CD4-positive, CD25-positive, alpha-beta regulatory T cell (primary cell): Measurements from ENCODE around the gene CHST11. TPM values are rescaled to one million over a fixed set of nuclear protein-coding genes. Genes with fewer than 3 reads are reported as not detected.

Source experiments
- ATAC-seq, 2 donors: fragments of 150-1000 bp; cut with Tn5 transposase; one replicate each; pipeline ENCODE4 v1.10.0; 2021; ENCODE audit warnings: low read depth in 2 of 2, moderate number of reproducible peaks in 2 of 2, moderate library complexity in 1 of 2
- DNase-seq, 3 donors: peaks; one replicate each; pipeline versions ENCODE4 v3.0.0 to v3.0.0-alpha.2; 2012 to 2022; ENCODE audit warnings: mixed read lengths in 1 of 3
- H3K27ac ChIP-seq: one replicate; pipeline ENCODE4 v1.7.0; 2013; ENCODE audit warnings: mild to moderate bottlenecking, low read length; ENCODE audit not compliant: insufficient read depth, poor library complexity, severe bottlenecking
- H3K27me3 ChIP-seq: one replicate; pipeline ENCODE4 v1.7.0; 2013; ENCODE audit warnings: low read length; ENCODE audit not compliant: control insufficient read depth, insufficient read depth
- H3K36me3 ChIP-seq: one replicate; pipeline ENCODE4 v1.7.0; 2013; ENCODE audit warnings: mild to moderate bottlenecking, low read length, moderate library complexity; ENCODE audit not compliant: control insufficient read depth, insufficient read depth
- H3K4me1 ChIP-seq: 2 replicates; pipeline ENCODE4 v1.7.0; 2013; ENCODE audit warnings: mild to moderate bottlenecking, low read length; ENCODE audit not compliant: insufficient read depth, control insufficient read depth, poor library complexity, severe bottlenecking
- H3K4me3 ChIP-seq: one replicate; pipeline ENCODE4 v1.7.0; 2013; ENCODE audit warnings: low read depth, mild to moderate bottlenecking, low read length, moderate library complexity
- H3K9me3 ChIP-seq, 2 experiments: 1 replicate in 1 of 2; 2 replicates in 1 of 2; pipeline ENCODE4 v1.7.0; 2013; ENCODE audit warnings: low read length in 2 of 2, mild to moderate bottlenecking in 1 of 2, moderate library complexity in 1 of 2; ENCODE audit not compliant: control insufficient read depth in 2 of 2
- H3K27ac Mint-ChIP-seq, 3 donors: one replicate each; pipeline ENCODE4 v1.8.0; 2020 to 2022; ENCODE audit warnings: mild to moderate bottlenecking in 3 of 3, mixed read lengths in 3 of 3, moderate library complexity in 2 of 3
- H3K27me3 Mint-ChIP-seq: one replicate; pipeline ENCODE4 v1.8.0; 2022; ENCODE audit warnings: mild to moderate bottlenecking, mixed read lengths
- H3K36me3 Mint-ChIP-seq: one replicate; pipeline ENCODE4 v1.8.0; 2020; ENCODE audit warnings: mixed read lengths
- H3K4me1 Mint-ChIP-seq, 4 donors: one replicate each; pipeline ENCODE4 v1.8.0; 2020 to 2022; ENCODE audit warnings: mixed read lengths in 4 of 4, mild to moderate bottlenecking in 1 of 4
- H3K4me3 Mint-ChIP-seq, 4 donors: one replicate each; pipeline ENCODE4 v1.8.0; 2020 to 2022; ENCODE audit warnings: mild to moderate bottlenecking in 4 of 4, mixed read lengths in 4 of 4, moderate library complexity in 3 of 4
- H3K9me3 Mint-ChIP-seq, 7 donors: one replicate each; pipeline ENCODE4 v1.8.0; 2020 to 2022; ENCODE audit warnings: mixed read lengths in 7 of 7, mild to moderate bottlenecking in 3 of 7, moderate library complexity in 2 of 7
- polyA plus RNA-seq, 4 donors: library from polyadenylated mRNA; unstranded; fragments of 300-500 nt; fragmentation: Illumina TruSeq; gene quantifications; one replicate each; pipeline ENCODE4 v1.2.3, GENCODE V29; 2021
- total RNA-seq: library from RNA; stranded (reverse); gene quantifications from one replicate; pipeline ENCODE4 v1.2.3, GENCODE V29; 2022

Gene CHST11
- total and polyA plus RNA-seq, 5 donors from 2014 or later: 70.2 to 192 (median 105) TPM

- H3K27ac Mint-ChIP-seq: peak overlapping the region in 1 of 3 donors; percentile 38
- H3K4me3 Mint-ChIP-seq: peak overlapping the region; percentile 2 to 62 (median 27)
- no peaks in the 10 kb centered on the region for H3K9me3 ChIP-seq
- no peaks in the 10 kb centered on the region for H3K36me3 ChIP-seq
- H3K36me3 Mint-ChIP-seq: peaks cover 4% of the 10 kb centered on the region
- peak overlapping the region; percentile 79 for H3K27ac ChIP-seq
- H3K4me3 ChIP-seq: no peak overlapping the region
- H3K27me3 ChIP-seq: no peaks in the 10 kb centered on the region
- H3K4me1 Mint-ChIP-seq: peaks cover 50 to 100% (median 80%) of the 10 kb centered on the region in 4 donors
- DNase-seq (peak in 1 of 3 donors; percentile 22), ATAC-seq (no peak)
- H3K27me3 Mint-ChIP-seq: no peaks in the 10 kb centered on the region
- no peaks in the 10 kb centered on the region for H3K9me3 Mint-ChIP-seq
- peaks cover 70% of the 10 kb centered on the region for H3K4me1 ChIP-seq
Measured at GRCh38 chr12:104681012-104681690, 224.4 kb downstream of the CHST11 start.

GRCh38 chr12:104682790-104683279 is 226.1 kb downstream of the CHST11 start:
- Mint-ChIP-seq H3K27ac (peak overlapping the region; percentile 46 to 88 (median 59)), H3K27me3 (no peaks in the 10 kb centered on the region), H3K4me1 (peaks cover 49 to 100% (median 82%) of the 10 kb centered on the region in 4 donors), H3K4me3 (peak overlapping the region; percentile 39 to 69 (median 64)), H3K9me3 (no peaks in the 10 kb centered on the region), H3K36me3 (peaks cover 4% of the 10 kb centered on the region)
- Histone ChIP-seq H3K4me3 (peak overlapping the region; percentile 75), H3K27me3 (no peaks in the 10 kb centered on the region), H3K9me3 (no peaks in the 10 kb centered on the region), H3K4me1 (peaks cover 72% of the 10 kb centered on the region), H3K27ac (peak overlapping the region; percentile 79), H3K36me3 (no peaks in the 10 kb centered on the region)
- ATAC-seq (peak; percentile 69 to 74), DNase-seq (peak; percentile 64 to 91 (median 75))

GRCh38 chr12:104683831-104684503 is 227.2 kb downstream of the CHST11 start:
- H3K27me3 Mint-ChIP-seq: no peaks in the 10 kb centered on the region
- peaks cover 69% of the 10 kb centered on the region for H3K4me1 ChIP-seq
- H3K9me3 ChIP-seq: no peaks in the 10 kb centered on the region
- no peaks in the 10 kb centered on the region for H3K36me3 ChIP-seq
- no peaks in the 10 kb centered on the region for H3K27me3 ChIP-seq
- no peak overlapping the region for H3K4me3 ChIP-seq
- H3K27ac ChIP-seq: no peak overlapping the region
- peaks cover 4% of the 10 kb centered on the region for H3K36me3 Mint-ChIP-seq
- ATAC-seq (no peak), DNase-seq (no peak)
- peaks cover 53 to 99% (median 82%) of the 10 kb centered on the region in 4 donors for H3K4me1 Mint-ChIP-seq
- H3K27ac Mint-ChIP-seq: peak overlapping the region; percentile 36 to 84 (median 74)
- H3K4me3 Mint-ChIP-seq: peak overlapping the region in 2 of 4 donors; percentile 12 to 39
- H3K9me3 Mint-ChIP-seq: no peaks in the 10 kb centered on the region

- no peaks in the 10 kb centered on the region for H3K9me3 ChIP-seq
- Mint-ChIP-seq H3K27ac (no peak overlapping the region), H3K9me3 (no peaks in the 10 kb centered on the region), H3K4me1 (peaks cover 51 to 98% (median 80%) of the 10 kb centered on the region in 4 donors), H3K27me3 (no peaks in the 10 kb centered on the region), H3K36me3 (peaks cover 4% of the 10 kb centered on the region), H3K4me3 (peak overlapping the region in 1 of 4 donors; percentile 35)
- peaks cover 60% of the 10 kb centered on the region for H3K4me1 ChIP-seq
- DNase-seq: no peak
- H3K4me3 ChIP-seq: no peak overlapping the region
- no peaks in the 10 kb centered on the region for H3K27me3 ChIP-seq
- no peak overlapping the region for H3K27ac ChIP-seq
- ATAC-seq: no peak
- H3K36me3 ChIP-seq: peaks cover 4% of the 10 kb centered on the region
Measured at GRCh38 chr12:104684884-104685283, 228.1 kb downstream of the CHST11 start.

GRCh38 chr12:104685366-104685765 is 228.6 kb downstream of the CHST11 start:
- Histone ChIP-seq H3K4me3 (no peak overlapping the region), H3K9me3 (no peaks in the 10 kb centered on the region), H3K4me1 (peaks cover 55% of the 10 kb centered on the region), H3K27me3 (no peaks in the 10 kb centered on the region), H3K27ac (no peak overlapping the region), H3K36me3 (peaks cover 4% of the 10 kb centered on the region)
- Mint-ChIP-seq H3K27me3 (no peaks in the 10 kb centered on the region), H3K4me1 (peaks cover 47 to 97% (median 80%) of the 10 kb centered on the region in 4 donors), H3K27ac (no peak overlapping the region), H3K9me3 (no peaks in the 10 kb centered on the region), H3K36me3 (peaks cover 9% of the 10 kb centered on the region), H3K4me3 (peak overlapping the region in 2 of 4 donors; percentile 33 to 35)
- ATAC-seq: no peak
- DNase-seq: no peak

- no peaks in the 10 kb centered on the region for H3K9me3 ChIP-seq
- no peaks in the 10 kb centered on the region for H3K27me3 Mint-ChIP-seq
- no peak overlapping the region for H3K27ac ChIP-seq
- H3K4me3 ChIP-seq: no peak overlapping the region
- H3K36me3 Mint-ChIP-seq: peaks cover 9% of the 10 kb centered on the region
- H3K9me3 Mint-ChIP-seq: no peaks in the 10 kb centered on the region
- ATAC-seq (no peak), DNase-seq (no peak)
- H3K27me3 ChIP-seq: no peaks in the 10 kb centered on the region
- peaks cover 47% of the 10 kb centered on the region for H3K4me1 ChIP-seq
- H3K4me3 Mint-ChIP-seq: no peak overlapping the region
- peak overlapping the region in 1 of 3 donors; percentile 39 for H3K27ac Mint-ChIP-seq
- peaks cover 4% of the 10 kb centered on the region for H3K36me3 ChIP-seq
- H3K4me1 Mint-ChIP-seq: peaks cover 43 to 94% (median 76%) of the 10 kb centered on the region in 4 donors
Measured at GRCh38 chr12:104686196-104686595, 229.4 kb downstream of the CHST11 start.

GRCh38 chr12:104687823-104688573 is 231.2 kb downstream of the CHST11 start:
- H3K9me3 Mint-ChIP-seq: no peaks in the 10 kb centered on the region
- peak in 1 of 3 donors; percentile 81 for DNase-seq
- peak; percentile 49 to 61 for ATAC-seq
- Histone ChIP-seq H3K36me3 (peaks cover 15% of the 10 kb centered on the region), H3K4me1 (peaks cover 30% of the 10 kb centered on the region), H3K9me3 (no peaks in the 10 kb centered on the region), H3K4me3 (peak overlapping the region; percentile 48), H3K27me3 (no peaks in the 10 kb centered on the region), H3K27ac (peak overlapping the region; percentile 41)
- H3K36me3 Mint-ChIP-seq: peaks cover 12% of the 10 kb centered on the region
- H3K4me1 Mint-ChIP-seq: peaks cover 29 to 85% (median 64%) of the 10 kb centered on the region in 4 donors
- H3K27me3 Mint-ChIP-seq: no peaks in the 10 kb centered on the region
- peak overlapping the region; percentile 37 to 93 (median 73) for H3K27ac Mint-ChIP-seq
- peak overlapping the region; percentile 7 to 79 (median 42) for H3K4me3 Mint-ChIP-seq
